GM19193 (cell line): ENCODE results near the gene CC2D1A.

Experiments
- POLR2A ChIP-seq: IDR thresholded peaks from 4 replicates; pipeline ENCODE4 v1.6.1; 2011; ENCODE audit not compliant: insufficient read depth, insufficient read length; ENCODE audit errors: extremely low read depth

CC2D1A gene

GRCh38 chr19:13917888-13918406, 11.9 kb downstream of the CC2D1A start:
- no peak for TF ChIP-seq POLR2A

- no peak for TF ChIP-seq POLR2A
Measured at GRCh38 chr19:13918726-13919411, 12.9 kb downstream of the CC2D1A start.

DNA sequence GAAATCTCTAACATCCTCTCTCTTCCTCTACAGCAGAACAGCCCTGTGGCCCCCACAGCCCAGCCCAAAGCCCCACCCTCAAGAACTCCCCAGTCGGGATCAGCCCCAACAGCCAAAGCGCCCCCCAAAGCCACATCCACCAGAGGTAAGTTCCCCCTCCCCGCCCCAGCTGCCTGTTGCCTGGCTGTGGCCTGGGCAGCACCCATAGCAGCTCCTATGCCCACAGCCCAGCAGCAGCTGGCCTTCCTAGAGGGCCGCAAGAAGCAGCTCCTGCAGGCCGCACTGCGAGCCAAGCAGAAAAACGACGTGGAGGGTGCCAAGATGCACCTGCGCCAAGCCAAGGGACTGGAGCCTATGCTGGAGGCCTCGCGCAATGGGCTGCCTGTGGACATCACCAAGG, 14.5 kb downstream of the CC2D1A start:
- TF ChIP-seq POLR2A = no peak

DNA sequence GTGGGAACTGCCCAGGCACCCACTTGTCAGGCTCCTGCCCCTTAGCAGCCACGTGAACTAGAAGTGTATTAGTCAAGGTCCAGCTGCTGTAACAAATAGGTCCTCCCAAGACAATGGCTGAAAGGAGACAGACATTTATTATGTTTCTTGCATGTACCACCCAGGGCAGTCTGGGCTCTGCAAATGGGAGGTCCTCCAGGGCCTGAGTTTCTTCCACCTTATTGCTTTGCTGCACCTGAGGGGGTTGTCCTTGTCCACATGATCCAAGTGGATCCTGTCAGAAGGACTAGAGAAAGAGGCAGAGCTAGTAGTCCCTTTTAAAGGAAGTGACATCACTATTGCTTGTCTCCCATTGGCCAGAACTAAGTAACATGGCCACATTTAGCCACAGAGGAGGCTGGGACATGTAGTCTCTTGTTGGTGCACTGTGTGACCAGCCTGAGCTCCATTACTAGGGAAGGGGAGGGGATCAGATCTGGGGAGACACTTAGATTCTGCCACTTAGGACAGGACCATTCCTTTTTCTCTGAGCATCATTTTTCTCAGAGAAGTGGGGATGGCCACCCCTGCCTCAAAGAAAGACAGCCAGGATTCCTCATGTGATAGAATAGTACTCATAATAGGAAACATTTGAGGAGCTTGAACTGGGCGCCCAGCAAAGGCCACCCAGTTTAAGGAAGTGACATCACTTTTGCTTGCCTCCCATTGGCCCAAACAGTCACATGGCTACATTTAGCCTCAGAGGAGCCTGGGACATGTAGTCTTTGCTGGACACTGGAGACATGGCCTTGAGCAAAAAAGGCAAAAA, 15.1 kb downstream of the CC2D1A start:
- no peak for TF ChIP-seq POLR2A

DNA sequence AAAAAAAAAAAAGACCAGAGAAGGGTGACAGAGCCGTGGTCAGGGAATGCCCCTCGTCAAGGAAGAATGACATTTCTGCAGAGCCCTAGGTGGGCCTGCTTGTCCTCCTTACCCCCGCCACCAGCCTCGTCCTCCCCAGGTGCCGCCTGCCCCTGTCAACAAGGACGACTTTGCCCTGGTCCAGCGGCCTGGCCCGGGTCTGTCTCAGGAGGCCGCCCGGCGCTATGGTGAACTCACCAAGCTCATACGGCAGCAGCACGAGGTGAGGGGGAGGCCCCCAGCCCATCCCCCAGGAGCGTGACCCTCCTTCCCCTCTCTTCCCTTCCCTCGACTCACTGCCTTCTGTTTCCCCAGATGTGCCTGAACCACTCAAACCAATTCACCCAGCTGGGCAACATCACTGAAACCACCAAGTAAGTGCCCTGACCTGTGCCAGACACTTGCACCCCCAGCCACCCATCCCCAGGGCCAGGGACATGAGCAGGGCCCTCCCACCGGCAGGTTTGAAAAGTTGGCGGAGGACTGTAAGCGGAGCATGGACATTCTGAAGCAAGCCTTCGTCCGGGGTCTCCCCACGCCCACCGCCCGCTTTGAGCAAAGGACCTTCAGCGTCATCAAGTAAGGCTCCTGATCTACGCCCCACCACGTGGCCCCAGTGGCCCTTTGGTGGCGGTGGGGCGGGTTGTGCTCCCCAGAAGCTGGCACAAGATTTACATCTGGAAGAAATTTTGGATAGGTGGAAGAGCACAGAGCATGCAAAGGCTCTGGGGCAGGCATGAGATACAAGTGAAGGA, 17.4 kb downstream of the CC2D1A start:
- no peak for TF ChIP-seq POLR2A

- TF ChIP-seq POLR2A = no peak
Measured at GRCh38 chr19:13926010-13926409, 20.0 kb downstream of the CC2D1A start.

DNA sequence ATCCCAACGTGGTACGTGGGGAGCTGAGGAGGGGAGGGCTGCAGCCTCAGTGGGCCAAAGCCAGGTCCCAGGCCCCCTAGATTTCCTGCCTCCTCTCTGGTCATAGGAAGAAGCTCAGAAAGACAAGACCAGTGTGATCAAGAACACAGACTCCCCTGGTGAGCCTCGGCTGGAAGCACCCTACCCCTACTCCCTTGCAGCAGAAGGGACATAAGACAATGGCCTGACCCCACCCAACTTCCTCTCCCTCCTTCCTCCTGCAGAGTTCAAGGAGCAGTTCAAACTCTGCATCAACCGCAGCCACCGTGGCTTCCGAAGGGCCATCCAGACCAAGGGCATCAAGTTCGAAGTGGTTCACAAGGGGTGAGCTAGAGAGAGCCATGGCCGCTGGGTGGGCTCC, 20.7 kb downstream of the CC2D1A start:
- no peak for TF ChIP-seq POLR2A

DNA sequence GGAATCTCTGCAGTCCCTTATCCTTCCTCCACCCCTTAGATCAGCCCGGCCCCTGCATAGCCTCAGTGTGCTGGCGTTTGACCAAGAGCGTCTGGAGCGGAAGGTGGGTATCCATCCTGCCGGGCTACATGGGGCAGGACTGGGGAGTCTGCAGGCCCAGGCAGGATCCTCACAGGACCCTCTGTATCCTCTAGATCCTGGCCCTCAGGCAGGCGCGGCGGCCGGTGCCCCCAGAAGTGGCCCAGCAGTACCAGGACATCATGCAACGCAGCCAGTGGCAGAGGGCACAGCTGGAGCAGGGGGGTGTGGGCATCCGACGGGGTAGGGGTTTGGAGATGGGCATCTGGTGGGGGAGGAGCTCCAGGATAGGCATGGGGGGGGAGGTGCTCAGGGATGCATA, 23.3 kb downstream of the CC2D1A start:
- TF ChIP-seq POLR2A = no peak

DNA sequence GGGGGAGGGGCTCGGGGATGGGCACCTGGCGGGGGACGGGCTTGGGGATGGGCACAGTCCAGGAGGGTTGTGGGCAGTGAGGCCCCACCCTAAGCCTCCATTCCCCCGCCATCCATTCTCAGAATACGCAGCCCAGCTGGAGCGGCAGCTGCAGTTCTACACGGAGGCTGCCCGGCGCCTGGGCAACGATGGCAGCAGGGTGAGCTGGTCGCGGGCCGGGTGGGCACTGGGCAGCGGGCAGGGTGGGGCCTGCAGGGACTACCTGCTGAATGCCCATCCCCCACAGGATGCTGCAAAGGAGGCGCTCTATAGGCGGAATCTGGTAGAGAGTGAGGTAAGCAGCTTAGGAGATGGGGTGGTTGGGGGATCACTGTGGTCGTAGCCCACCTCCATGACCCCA, 24.0 kb downstream of the CC2D1A start:
- TF ChIP-seq POLR2A = no peak

GRCh38 chr19:13930402-13930801, 24.4 kb downstream of the CC2D1A start:
- TF ChIP-seq POLR2A = no peak

- TF ChIP-seq POLR2A = no peak
Measured at GRCh38 chr19:13931391-13932148, 25.6 kb downstream of the CC2D1A start.

GRCh38 chr19:13932149-13932637, 26.2 kb downstream of the CC2D1A start:
- no peak for TF ChIP-seq POLR2A

GRCh38 chr19:13932911-13933393, 27.0 kb downstream of the CC2D1A start:
- no peak for TF ChIP-seq POLR2A

DNA sequence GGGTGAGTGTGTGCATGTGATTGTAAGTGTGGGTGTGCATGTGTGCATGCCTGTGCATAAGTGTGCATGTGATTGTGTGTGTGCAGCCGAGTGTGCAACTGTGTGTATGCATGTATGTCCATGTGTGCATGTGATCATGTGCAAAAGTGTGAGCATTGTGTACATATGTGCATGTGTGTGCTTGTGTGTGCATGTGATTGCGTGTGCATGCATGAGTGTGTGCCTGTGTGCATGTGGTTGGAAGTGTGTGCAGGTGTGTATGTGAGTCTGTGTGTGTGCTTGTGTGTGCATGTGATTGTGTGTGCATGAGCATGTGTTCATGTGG, 28.7 kb downstream of the CC2D1A start:
- TF ChIP-seq POLR2A = no peak
